IMR-90 (cell line): ENCODE results near the gene EDARADD. TPM values are rescaled to one million over a fixed set of nuclear protein-coding genes. Genes with fewer than 3 reads are reported as not detected.

Experiments used
- ATAC-seq: fragments of 200-7000 bp; cut with Tn5 transposase; 2 replicates; pipeline ENCODE4 v1.9.1; 2020; ENCODE audit warnings: low read depth, mild to moderate bottlenecking, moderate library complexity
- BruUV-seq: library from RNA; stranded (reverse); fragments of 400-500 nt; replicated peaks from 2 replicates; lab custom pipeline; 2021; lab: Mats Ljungman, UMichigan
- CTCF ChIA-PET: fragments of 300-600 bp; formaldehyde crosslinking; extraction: SDS; loops from one replicate; lab custom pipeline; 2021; ENCODE audit warnings: antibody characterized with exemption; lab: Yijun Ruan, JAX
- POLR2A ChIA-PET: fragments of 300-600 bp; sonication (Branson Sonifier 250); formaldehyde crosslinking; loops from one replicate; lab custom pipeline; 2022; ENCODE audit warnings: antibody characterized with exemption; ENCODE audit not compliant: unreplicated experiment; lab: Charles Lee
- DNase-seq: peaks from one replicate; pipeline ENCODE4 v3.0.0; 2013
- H2AFZ ChIP-seq: replicated peaks from 2 replicates; pipeline ENCODE3; 2013; ENCODE audit warnings: low read length, mild to moderate bottlenecking; ENCODE audit not compliant: poor library complexity
- H2AK5ac ChIP-seq: 2 replicates; pipeline ENCODE4 v1.6.1; 2013; ENCODE audit warnings: low read depth, low read length, inconsistent platforms
- H2AK9ac ChIP-seq: replicated peaks from 2 replicates; pipeline ENCODE3; 2013; ENCODE audit warnings: mild to moderate bottlenecking, low read depth, low read length, moderate library complexity; ENCODE audit not compliant: poor library complexity
- H2BK120ac ChIP-seq: 2 replicates; pipeline ENCODE4 v1.6.1; 2013; ENCODE audit warnings: low read depth, low read length, inconsistent platforms
- H2BK15ac ChIP-seq: 3 replicates; pipeline ENCODE4 v1.6.1; 2013; ENCODE audit warnings: low read depth, low read length, inconsistent platforms
- H2BK20ac ChIP-seq: 2 replicates; pipeline ENCODE4 v1.6.1; 2013; ENCODE audit warnings: low read depth, mild to moderate bottlenecking, inconsistent platforms, low read length, moderate library complexity
- H2BK5ac ChIP-seq: 2 replicates; pipeline ENCODE4 v1.6.1; 2013; ENCODE audit warnings: mild to moderate bottlenecking, low read depth, low read length, inconsistent platforms; ENCODE audit not compliant: poor library complexity, severe bottlenecking
- H3K14ac ChIP-seq: replicated peaks from 2 replicates; pipeline ENCODE4 v1.6.1; 2013; ENCODE audit warnings: low read depth, low read length, inconsistent platforms
- H3K18ac ChIP-seq: 2 replicates; pipeline ENCODE4 v1.6.1; 2013; ENCODE audit warnings: low read depth, low read length, control low read depth
- H3K23ac ChIP-seq: 2 replicates; pipeline ENCODE4 v1.6.1; 2013; ENCODE audit warnings: low read depth, low read length, inconsistent platforms
- H3K27ac ChIP-seq: 2 replicates; pipeline ENCODE4 v1.5.1; 2013; ENCODE audit warnings: mild to moderate bottlenecking, control low read depth, low read length; ENCODE audit not compliant: insufficient read depth
- H3K27me3 ChIP-seq: 2 replicates; pipeline ENCODE4 v1.6.1; 2013; ENCODE audit warnings: low read length; ENCODE audit not compliant: control insufficient read depth, insufficient read depth
- H3K36me3 ChIP-seq: 2 replicates; pipeline ENCODE4 v1.6.1; 2013; ENCODE audit warnings: low read length, mixed read lengths; ENCODE audit not compliant: control insufficient read depth, insufficient read depth
- H3K4ac ChIP-seq: 2 replicates; pipeline ENCODE4 v1.6.1; 2013; ENCODE audit warnings: low read depth, low read length, inconsistent platforms
- H3K4me1 ChIP-seq: 2 replicates; pipeline ENCODE4 v1.6.1; 2013; ENCODE audit warnings: low read length, mixed read lengths; ENCODE audit not compliant: control insufficient read depth, insufficient read depth
- H3K4me2 ChIP-seq: 2 replicates; pipeline ENCODE4 v1.6.1; 2013; ENCODE audit warnings: low read depth, mild to moderate bottlenecking, control low read depth, low read length, moderate library complexity
- H3K4me3 ChIP-seq: 2 replicates; pipeline ENCODE4 v1.5.1; 2013; ENCODE audit warnings: low read depth, mild to moderate bottlenecking, control low read depth, low read length, moderate library complexity; ENCODE audit not compliant: insufficient read depth
- H3K56ac ChIP-seq: 2 replicates; pipeline ENCODE4 v1.6.1; 2013; ENCODE audit warnings: low read length, inconsistent platforms; ENCODE audit not compliant: insufficient read depth; ENCODE audit errors: extremely low read depth
- H3K79me1 ChIP-seq, 2 experiments: 2 replicates each; pipeline ENCODE4 v1.6.1; 2013; ENCODE audit warnings: low read length in 2 of 2, inconsistent platforms in 1 of 2, low read depth in 1 of 2
- H3K9ac ChIP-seq: 2 replicates; pipeline ENCODE4 v1.6.1; 2013; ENCODE audit warnings: low read depth, low read length, control low read depth
- H3K9me1 ChIP-seq: 2 replicates; pipeline ENCODE4 v1.6.1; 2013; ENCODE audit warnings: low read length, inconsistent platforms; ENCODE audit not compliant: insufficient read depth
- H3K9me3 ChIP-seq: 2 replicates; pipeline ENCODE4 v1.6.1; 2013; ENCODE audit warnings: low read length; ENCODE audit not compliant: control insufficient read depth, insufficient read depth
- H4K20me1 ChIP-seq: 2 replicates; pipeline ENCODE4 v1.6.1; 2013; ENCODE audit warnings: low read length, inconsistent platforms; ENCODE audit not compliant: insufficient read depth
- H4K5ac ChIP-seq: 2 replicates; pipeline ENCODE4 v1.6.1; 2013; ENCODE audit warnings: mild to moderate bottlenecking, low read depth, low read length, control low read depth
- H4K8ac ChIP-seq, 2 experiments: 2 replicates each; pipeline ENCODE4 v1.6.1; 2013; ENCODE audit warnings: low read depth in 2 of 2, low read length in 2 of 2, control low read depth in 1 of 2, inconsistent platforms in 1 of 2
- H4K91ac ChIP-seq: 2 replicates; pipeline ENCODE4 v1.6.1; 2013; ENCODE audit warnings: low read depth, low read length, inconsistent platforms; ENCODE audit not compliant: insufficient read depth
- BHLHE40 ChIP-seq: fragments of 150-350 bp; IDR thresholded peaks from 2 replicates; pipeline ENCODE4 v1.6.1; 2016; ENCODE audit warnings: mild to moderate bottlenecking, low read depth, low read length
- CEBPB ChIP-seq: IDR thresholded peaks from 2 replicates; pipeline ENCODE4 v1.6.1; 2012; ENCODE audit warnings: low read depth, low read length, improper control_type of control experiment
- CHD1 ChIP-seq: IDR thresholded peaks from 2 replicates; pipeline ENCODE4 v1.6.1; 2012; ENCODE audit warnings: low read depth, low read length, improper control_type of control experiment
- CTCF ChIP-seq: conservative IDR thresholded peaks from 2 replicates; pipeline ENCODE4 v1.5.1; 2012; ENCODE audit warnings: mild to moderate bottlenecking, low read depth, low read length, improper control_type of control experiment
- ELK1 ChIP-seq: fragments of 150-350 bp; IDR thresholded peaks from 2 replicates; pipeline ENCODE4 v1.6.1; 2016; ENCODE audit warnings: low read depth, mild to moderate bottlenecking, low read length, moderate library complexity, borderline replicate concordance
- FOS ChIP-seq: fragments of 150-350 bp; IDR thresholded peaks from 2 replicates; pipeline ENCODE4 v1.6.1; 2016; ENCODE audit warnings: low read depth, low read length
- MAFK ChIP-seq: IDR thresholded peaks from 2 replicates; pipeline ENCODE4 v1.6.1; 2012; ENCODE audit warnings: low read depth, low read length, improper control_type of control experiment
- MAZ ChIP-seq: IDR thresholded peaks from 2 replicates; pipeline ENCODE4 v1.6.1; 2012; ENCODE audit warnings: low read depth, mild to moderate bottlenecking, low read length, improper control_type of control experiment, moderate library complexity, borderline replicate concordance
- MXI1 ChIP-seq: IDR thresholded peaks from 2 replicates; pipeline ENCODE4 v1.6.1; 2012; ENCODE audit warnings: low read depth, mild to moderate bottlenecking, low read length, moderate library complexity, borderline replicate concordance
- NFE2L2 ChIP-seq: fragments of 150-350 bp; IDR thresholded peaks from 2 replicates; pipeline ENCODE4 v1.6.1; 2016; ENCODE audit warnings: low read depth, mild to moderate bottlenecking, low read length
- POLR2A ChIP-seq: IDR thresholded peaks from 2 replicates; pipeline ENCODE4 v1.6.1; 2012; ENCODE audit warnings: mild to moderate bottlenecking, low read depth, low read length
- RAD21 ChIP-seq: IDR thresholded peaks from 2 replicates; pipeline ENCODE4 v1.6.1; 2012; ENCODE audit warnings: low read length, improper control_type of control experiment
- RCOR1 ChIP-seq: IDR thresholded peaks from 2 replicates; pipeline ENCODE4 v1.6.1; 2012; ENCODE audit warnings: mild to moderate bottlenecking, low read length, improper control_type of control experiment; ENCODE audit not compliant: insufficient replicate concordance
- RFX5 ChIP-seq: IDR thresholded peaks from 2 replicates; pipeline ENCODE4 v1.8.0; 2012; ENCODE audit warnings: low read depth, mild to moderate bottlenecking, low read length, moderate library complexity
- SMC3 ChIP-seq: fragments of 150-350 bp; IDR thresholded peaks from 2 replicates; pipeline ENCODE4 v1.6.1; 2016; ENCODE audit warnings: low read depth, mild to moderate bottlenecking, antibody characterized with exemption, low read length, moderate library complexity
- USF2 ChIP-seq: fragments of 150-350 bp; IDR thresholded peaks from 2 replicates; pipeline ENCODE4 v1.6.1; 2017; ENCODE audit warnings: mild to moderate bottlenecking, antibody characterized with exemption, low read length, low read depth
- WGBS, 2 experiments: methylation state at CpG; one replicate each; pipeline versions ENCODE4 v1.1.5 to v1.1.7; 2013; ENCODE audit warnings: missing lambda C conversion rate in 2 of 2; ENCODE audit not compliant: insufficient read length in 1 of 2; ENCODE audit errors: extremely low coverage in 2 of 2; 5-methylcytosine and 5-hydroxymethylcytosine counted together
- dilution Hi-C: fragments of 300-500 bp; cut with HindIII; formaldehyde crosslinking; loops from one replicate; pipeline ENCODE4 v1.14.3; 2018; ENCODE audit warnings: low sequenced_read_pairs; ENCODE audit not compliant: unreplicated experiment
- in situ Hi-C: fragments of 300-500 bp; cut with MboI; formaldehyde crosslinking; loops from 3 replicates; pipeline ENCODE4 v1.14.3; 2019; ENCODE audit warnings: low sequenced_read_pairs, inconsistent platforms, mixed read lengths
- intact Hi-C: fragments of 100-400 bp; cut with micrococcal nuclease; formaldehyde crosslinking; loops from 2 replicates; pipeline ENCODE4 v1.10.0; 2022
- polyA plus RNA-seq, 3 experiments: library from polyadenylated mRNA; depleted of rRNA; stranded (reverse); fragments of >200 nt; gene quantifications; 2 replicates each; pipeline ENCODE4 v1.2.3, GENCODE V29; 2012; ENCODE audit warnings: low replicate concordance in 1 of 3
- total RNA-seq: library from RNA; depleted of rRNA; stranded (reverse); fragments of >200 nt; gene quantifications from 2 replicates; pipeline ENCODE4 v1.2.3, GENCODE V29; 2012

The EDARADD gene
- total and polyA plus RNA-seq, 2 of the 4 experiments (the other 2 are of a cell fraction) = not detected

GRCh38 chr1:236450779-236451178 is 56.7 kb downstream of the EDARADD start:
- H3K18ac ChIP-seq = no peak overlapping the region
- intact Hi-C loops = no loop called here
- no peak overlapping the region for H3K4me2 ChIP-seq
- no peak overlapping the region for H3K4me3 ChIP-seq
- no peak overlapping the region for H2BK5ac ChIP-seq
- in situ Hi-C loops = no loop called here
- no TSS peak for BruUV-seq
- H3K9me1 ChIP-seq = no peaks in the 10 kb centered on the region
- dilution Hi-C loops = no loop called here
- no peaks in the 10 kb centered on the region for H4K20me1 ChIP-seq
- H2AK9ac ChIP-seq = no peak overlapping the region
- no peak overlapping the region for H3K4ac ChIP-seq
- no peak overlapping the region for H3K9ac ChIP-seq
- no peak overlapping the region for H2AK5ac ChIP-seq
- H4K8ac ChIP-seq = no peak overlapping the region
- H4K91ac ChIP-seq = no peak overlapping the region
- H3K36me3 ChIP-seq = no peaks in the 10 kb centered on the region
- no peak overlapping the region for H2AFZ ChIP-seq
- H2BK20ac ChIP-seq = no peak overlapping the region
- no peaks in the 10 kb centered on the region for H3K79me1 ChIP-seq
- POLR2A ChIA-PET = no interaction called here
- no CpG with 5 or more reads among the region's 5 CpGs for WGBS, 2 experiments
- H4K5ac ChIP-seq = no peak overlapping the region
- H3K27me3 ChIP-seq = no peaks in the 10 kb centered on the region
- CTCF ChIA-PET = interaction anchor here (0.6 kb wide), 1 partner anchor 37 kb away, joined by 3 read pairs; no protein-coding TSS in a partner anchor
- H3K27ac ChIP-seq = no peak overlapping the region
- H3K4me1 ChIP-seq = no peaks in the 10 kb centered on the region
- TF ChIP-seq CEBPB (no peak), ELK1 (no peak), RFX5 (no peak), SMC3 (no peak), FOS (no peak), CTCF (no peak), MXI1 (no peak), RCOR1 (no peak), CHD1 (no peak), BHLHE40 (no peak), POLR2A (no peak), MAZ (no peak), NFE2L2 (no peak), RAD21 (no peak), USF2 (no peak), MAFK (no peak)
- no peak overlapping the region for H3K56ac ChIP-seq
- DNase-seq = no peak
- H2BK120ac ChIP-seq = no peak overlapping the region
- ATAC-seq = no peak
- H3K9me3 ChIP-seq = no peaks in the 10 kb centered on the region
- no peak overlapping the region for H3K14ac ChIP-seq
- H3K23ac ChIP-seq = no peak overlapping the region
- H2BK15ac ChIP-seq = no peak overlapping the region
